Measurements from ENCODE around the gene ERGIC1.

DNA sequence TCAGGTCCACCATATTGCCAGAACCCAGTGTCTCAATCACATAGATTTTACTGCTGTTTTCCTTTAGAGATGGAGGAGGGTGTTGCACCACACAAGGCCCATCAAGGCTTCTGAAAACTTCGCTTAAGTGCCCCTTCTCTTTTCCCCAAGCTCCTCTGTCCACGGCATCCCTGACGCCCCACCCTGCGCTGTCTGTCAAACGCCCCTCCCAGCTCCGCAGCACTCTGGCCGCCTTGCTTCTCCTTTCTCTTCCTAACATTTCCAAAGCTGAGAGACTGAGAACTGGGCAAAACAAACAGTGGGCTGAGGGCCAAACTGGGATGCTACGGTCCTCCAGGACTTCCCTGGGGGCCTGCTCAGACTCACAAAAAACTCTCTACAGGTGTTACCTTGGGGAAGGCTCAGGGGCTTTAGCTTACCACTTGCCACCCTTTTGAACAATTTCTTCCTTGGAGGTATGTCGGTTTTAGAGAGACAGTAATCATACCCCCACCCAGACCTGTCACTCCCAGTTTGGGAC lies 28.3 kb upstream of the ERGIC1 start:
- no peak for TF ChIP-seq CTCF (IDR thresholded peaks at IDR 0.05; ENCODE audit: low read depth, low read length, poor library complexity, severe bottlenecking)
- no peak for TF ChIP-seq EZH2phosphoT487 (IDR thresholded peaks at IDR 0.05; ENCODE audit: borderline replicate concordance, low read length)
